CD4-positive, alpha-beta T cell treated with Interleukin-10 for 1 hour (primary cell): ENCODE results near the gene RIIAD1.
"Not testable (repeated sequence)": the region's sequence is repeated elsewhere in the genome, so short reads cannot be mapped to it uniquely, and the experiment has no call there.

Experiments used
- DNase-seq: peaks from one replicate; pipeline ENCODE4 v3.0.0-alpha.2; 2020

RIIAD1 gene

GRCh38 chr1:151711044-151711800, 10.1 kb upstream of the RIIAD1 start:
- DNase-seq = no peak

- no peak for DNase-seq
Observed at GRCh38 chr1:151711951-151712350, 9.4 kb upstream of the RIIAD1 start.

GRCh38 chr1:151713044-151713443, 8.3 kb upstream of the RIIAD1 start:
- DNase-seq = no peak

- DNase-seq = no peak
Observed at GRCh38 chr1:151713874-151714273, 7.4 kb upstream of the RIIAD1 start.

GRCh38 chr1:151714820-151715725, 6.2 kb upstream of the RIIAD1 start:
- no peak for DNase-seq

GRCh38 chr1:151715726-151716404, 5.5 kb upstream of the RIIAD1 start:
- DNase-seq = no peak

- DNase-seq = no peak
Observed at GRCh38 chr1:151716405-151716762, 4.9 kb upstream of the RIIAD1 start.

GRCh38 chr1:151716771-151717631, 4.3 kb upstream of the RIIAD1 start, which contains the start of gene CELF3:
CELF3 (minus strand) TSS chr1:151716803; CDS start chr1:151716020, 783 bp downstream.
- DNase-seq = peak; percentile 20

GRCh38 chr1:151718011-151718431, 3.3 kb upstream of the RIIAD1 start:
- no peak for DNase-seq

- DNase-seq = no peak
Observed at GRCh38 chr1:151718666-151719065, 2.7 kb upstream of the RIIAD1 start.

GRCh38 chr1:151720125-151720524, 1.2 kb upstream of the RIIAD1 start:
- DNase-seq = no peak

- DNase-seq = peak; percentile 10
Observed at GRCh38 chr1:151720554-151720953, 768 bp upstream of the RIIAD1 start.

GRCh38 chr1:151721788-151722510, 627 bp downstream of the RIIAD1 start:
- no peak for DNase-seq

GRCh38 chr1:151723726-151724370, 2.5 kb downstream of the RIIAD1 start:
- no peak for DNase-seq

GRCh38 chr1:151728151-151729054, 7.1 kb downstream of the RIIAD1 start:
- no peak for DNase-seq

GRCh38 chr1:151729157-151729965, 8.0 kb downstream of the RIIAD1 start:
- DNase-seq = no peak

GRCh38 chr1:151729966-151730291, 8.6 kb downstream of the RIIAD1 start:
- no peak for DNase-seq

- DNase-seq = no peak
Observed at GRCh38 chr1:151733126-151733525, 11.8 kb downstream of the RIIAD1 start.

GRCh38 chr1:151733995-151734394, 12.7 kb downstream of the RIIAD1 start:
- DNase-seq = not testable (repeated sequence)
